Stimulated activated CD8-positive, alpha-beta memory T cell treated with anti-CD3 and anti-CD28 coated beads, Interleukin-7, amount 100 ng/mL, for 48 hours (primary cell): Measurements from ENCODE around the gene LUC7L.
"Not testable (repeated sequence)": the region's sequence is repeated elsewhere in the genome, so short reads cannot be mapped to it uniquely, and the experiment has no call there.

Experiments
- DNase-seq, 2 donors: peaks; one replicate each; pipeline ENCODE4 v3.0.0-alpha.2; 2020; ENCODE audit warnings: low read depth in 1 of 2; ENCODE audit errors: extremely low read depth in 1 of 2

The LUC7L gene

GRCh38 chr16:264440-264951, 35.2 kb upstream of the LUC7L start:
- no peak for DNase-seq

GRCh38 chr16:263944-264343, 34.7 kb upstream of the LUC7L start:
- DNase-seq = no peak

- DNase-seq = no peak
Measured at GRCh38 chr16:263182-263774, 34.0 kb upstream of the LUC7L start.

- no peak for DNase-seq
Measured at GRCh38 chr16:262121-262745, 33.0 kb upstream of the LUC7L start.

- DNase-seq = no peak
Measured at GRCh38 chr16:261031-261691, 31.9 kb upstream of the LUC7L start.

GRCh38 chr16:260326-260725, 31.1 kb upstream of the LUC7L start:
- DNase-seq = no peak

- DNase-seq = no peak
Measured at GRCh38 chr16:259814-260253, 30.6 kb upstream of the LUC7L start.

GRCh38 chr16:259226-259625, 30.0 kb upstream of the LUC7L start:
- DNase-seq = no peak

GRCh38 chr16:258091-258490, 28.8 kb upstream of the LUC7L start:
- DNase-seq = not testable (repeated sequence)

GRCh38 chr16:255183-255582, 25.9 kb upstream of the LUC7L start:
- DNase-seq = no peak

- DNase-seq = no peak
Measured at GRCh38 chr16:254461-254860, 25.2 kb upstream of the LUC7L start.

GRCh38 chr16:253833-254232, 24.6 kb upstream of the LUC7L start:
- no peak for DNase-seq

- no peak for DNase-seq
Measured at GRCh38 chr16:252366-253337, 23.4 kb upstream of the LUC7L start.

GRCh38 chr16:249431-249830, 20.2 kb upstream of the LUC7L start:
- no peak for DNase-seq

- no peak for DNase-seq
Measured at GRCh38 chr16:247027-247426, 17.8 kb upstream of the LUC7L start.

GRCh38 chr16:245105-245504, 15.9 kb upstream of the LUC7L start:
- no peak for DNase-seq

GRCh38 chr16:243348-243747, 14.1 kb upstream of the LUC7L start:
- no peak for DNase-seq

- no peak for DNase-seq
Measured at GRCh38 chr16:242281-242680, 13.0 kb upstream of the LUC7L start.

- DNase-seq = no peak
Measured at GRCh38 chr16:240559-240958, 11.3 kb upstream of the LUC7L start.

GRCh38 chr16:239948-240277, 10.7 kb upstream of the LUC7L start:
- DNase-seq = no peak
